H1 (cell line): ENCODE measurements around the gene LYL1.

ENCODE experiments used
- JUND ChIP-seq: IDR thresholded peaks from 2 replicates; pipeline ENCODE4 v1.6.1; 2011; ENCODE audit warnings: mild to moderate bottlenecking, improper control_type of control experiment, low read length
- TBP ChIP-seq: IDR thresholded peaks from 2 replicates; pipeline ENCODE4 v1.6.1; 2011; ENCODE audit warnings: low read depth, low read length, improper control_type of control experiment

GRCh38 chr19:13078381-13078780, 24.3 kb downstream of the LYL1 start:
- no peak for TF ChIP-seq TBP
- no peak for TF ChIP-seq JUND
